Liver (tissue), 3 donors: ENCODE data around the gene OR6B1.

Experiments
- FOXA1 ChIP-seq: IDR thresholded peaks from 2 replicates; pipeline ENCODE4 v1.6.1; 2016; ENCODE audit warnings: antibody characterized with exemption
- FOXA2 ChIP-seq: IDR thresholded peaks from 2 replicates; pipeline ENCODE4 v1.6.1; 2016; ENCODE audit warnings: antibody characterized with exemption
- GABPA ChIP-seq, 2 donors: IDR thresholded peaks in 1 of 2; conservative IDR thresholded peaks in 1 of 2; 2 replicates each; pipeline ENCODE4 v1.6.1; 2016; ENCODE audit warnings: antibody characterized with exemption in 2 of 2, mild to moderate bottlenecking in 1 of 2, moderate library complexity in 1 of 2
- JUND ChIP-seq, 2 donors: IDR thresholded peaks; 2 replicates each; pipeline ENCODE4 v1.6.1; 2016; ENCODE audit warnings: antibody characterized with exemption in 2 of 2
- NR2F2 ChIP-seq: IDR thresholded peaks from 2 replicates; pipeline ENCODE4 v1.6.1; 2016; ENCODE audit warnings: antibody characterized with exemption
- RAD21 ChIP-seq, 2 donors: IDR thresholded peaks; 2 replicates each; pipeline ENCODE4 v1.6.1; 2016; ENCODE audit warnings: antibody characterized with exemption in 2 of 2, mild to moderate bottlenecking in 2 of 2
- SP1 ChIP-seq: IDR thresholded peaks from 2 replicates; pipeline ENCODE4 v1.6.1; 2018; ENCODE audit warnings: antibody characterized with exemption, mild to moderate bottlenecking
- TAF1 ChIP-seq: conservative IDR thresholded peaks from 2 replicates; pipeline ENCODE4 v1.6.1; 2016; ENCODE audit warnings: antibody characterized with exemption, mild to moderate bottlenecking
- YY1 ChIP-seq: IDR thresholded peaks from 2 replicates; pipeline ENCODE4 v1.6.1; 2016; ENCODE audit warnings: antibody characterized with exemption, mild to moderate bottlenecking
- TF ChIP-seq, protein P1 (sequence below): IDR thresholded peaks from 2 replicates; pipeline ENCODE4 v1.6.1; 2016; ENCODE audit warnings: antibody characterized with exemption
- TF ChIP-seq, protein P2 (sequence below): fragments of 150-350 bp; IDR thresholded peaks from 2 replicates; pipeline ENCODE4 v1.5.1; 2017; ENCODE audit warnings: improper control_type of control experiment, low read depth, low read length; ENCODE audit not compliant: missing input control
- TF ChIP-seq, protein P3 (sequence below): IDR thresholded peaks from 2 replicates; pipeline ENCODE4 v1.6.1; 2016; ENCODE audit warnings: antibody characterized with exemption
- TF ChIP-seq, protein P4 (sequence below): IDR thresholded peaks from 2 replicates; pipeline ENCODE4 v1.6.1; 2016; ENCODE audit warnings: antibody characterized with exemption
- TF ChIP-seq, protein P5 (sequence below): IDR thresholded peaks from 2 replicates; pipeline ENCODE4 v1.6.1; 2016; ENCODE audit warnings: antibody characterized with exemption, mild to moderate bottlenecking
- donor health status: healthy.
- donor health status: healthy.

DNA sequence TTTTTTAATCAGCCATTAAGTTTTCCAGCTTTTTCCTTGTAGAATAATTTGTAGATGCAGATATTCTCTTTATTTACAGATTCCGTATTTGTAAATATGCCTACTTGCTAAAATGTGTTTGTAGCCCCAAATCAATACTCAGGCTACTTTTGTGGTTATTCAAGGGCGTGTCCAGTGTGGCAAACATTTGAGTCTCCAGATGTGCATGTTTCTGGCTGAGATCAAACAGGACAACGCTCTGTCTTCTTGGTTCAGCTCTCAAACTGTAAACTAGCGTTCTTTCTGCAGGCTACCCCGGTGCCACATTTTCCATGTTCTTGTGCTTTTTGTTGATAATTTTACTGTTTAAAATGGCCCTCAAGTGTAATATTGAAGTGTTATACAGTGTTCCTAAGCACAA lies 32.4 kb downstream of the OR6B1 start:
- TF ChIP-seq, protein P1, sequence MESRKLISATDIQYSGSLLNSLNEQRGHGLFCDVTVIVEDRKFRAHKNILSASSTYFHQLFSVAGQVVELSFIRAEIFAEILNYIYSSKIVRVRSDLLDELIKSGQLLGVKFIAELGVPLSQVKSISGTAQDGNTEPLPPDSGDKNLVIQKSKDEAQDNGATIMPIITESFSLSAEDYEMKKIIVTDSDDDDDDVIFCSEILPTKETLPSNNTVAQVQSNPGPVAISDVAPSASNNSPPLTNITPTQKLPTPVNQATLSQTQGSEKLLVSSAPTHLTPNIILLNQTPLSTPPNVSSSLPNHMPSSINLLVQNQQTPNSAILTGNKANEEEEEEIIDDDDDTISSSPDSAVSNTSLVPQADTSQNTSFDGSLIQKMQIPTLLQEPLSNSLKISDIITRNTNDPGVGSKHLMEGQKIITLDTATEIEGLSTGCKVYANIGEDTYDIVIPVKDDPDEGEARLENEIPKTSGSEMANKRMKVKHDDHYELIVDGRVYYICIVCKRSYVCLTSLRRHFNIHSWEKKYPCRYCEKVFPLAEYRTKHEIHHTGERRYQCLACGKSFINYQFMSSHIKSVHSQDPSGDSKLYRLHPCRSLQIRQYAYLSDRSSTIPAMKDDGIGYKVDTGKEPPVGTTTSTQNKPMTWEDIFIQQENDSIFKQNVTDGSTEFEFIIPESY: no peak
- TF ChIP-seq, protein P2, sequence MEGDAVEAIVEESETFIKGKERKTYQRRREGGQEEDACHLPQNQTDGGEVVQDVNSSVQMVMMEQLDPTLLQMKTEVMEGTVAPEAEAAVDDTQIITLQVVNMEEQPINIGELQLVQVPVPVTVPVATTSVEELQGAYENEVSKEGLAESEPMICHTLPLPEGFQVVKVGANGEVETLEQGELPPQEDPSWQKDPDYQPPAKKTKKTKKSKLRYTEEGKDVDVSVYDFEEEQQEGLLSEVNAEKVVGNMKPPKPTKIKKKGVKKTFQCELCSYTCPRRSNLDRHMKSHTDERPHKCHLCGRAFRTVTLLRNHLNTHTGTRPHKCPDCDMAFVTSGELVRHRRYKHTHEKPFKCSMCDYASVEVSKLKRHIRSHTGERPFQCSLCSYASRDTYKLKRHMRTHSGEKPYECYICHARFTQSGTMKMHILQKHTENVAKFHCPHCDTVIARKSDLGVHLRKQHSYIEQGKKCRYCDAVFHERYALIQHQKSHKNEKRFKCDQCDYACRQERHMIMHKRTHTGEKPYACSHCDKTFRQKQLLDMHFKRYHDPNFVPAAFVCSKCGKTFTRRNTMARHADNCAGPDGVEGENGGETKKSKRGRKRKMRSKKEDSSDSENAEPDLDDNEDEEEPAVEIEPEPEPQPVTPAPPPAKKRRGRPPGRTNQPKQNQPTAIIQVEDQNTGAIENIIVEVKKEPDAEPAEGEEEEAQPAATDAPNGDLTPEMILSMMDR: no peak
- no peak for TF ChIP-seq GABPA (IDR thresholded peaks at IDR 0.05 in 1 of 2, conservative IDR thresholded peaks at IDR 0.05 in 1 of 2)
- TF ChIP-seq, protein P3, sequence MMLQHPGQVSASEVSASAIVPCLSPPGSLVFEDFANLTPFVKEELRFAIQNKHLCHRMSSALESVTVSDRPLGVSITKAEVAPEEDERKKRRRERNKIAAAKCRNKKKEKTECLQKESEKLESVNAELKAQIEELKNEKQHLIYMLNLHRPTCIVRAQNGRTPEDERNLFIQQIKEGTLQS: no peak
- TF ChIP-seq TAF1: no peak
- TF ChIP-seq, protein P4, sequence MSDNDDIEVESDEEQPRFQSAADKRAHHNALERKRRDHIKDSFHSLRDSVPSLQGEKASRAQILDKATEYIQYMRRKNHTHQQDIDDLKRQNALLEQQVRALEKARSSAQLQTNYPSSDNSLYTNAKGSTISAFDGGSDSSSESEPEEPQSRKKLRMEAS: no peak
- no peak for TF ChIP-seq YY1
- no peak for TF ChIP-seq NR2F2
- TF ChIP-seq FOXA1: no peak
- no peak for TF ChIP-seq RAD21 (IDR thresholded peaks at IDR 0.05)
- TF ChIP-seq JUND (IDR thresholded peaks at IDR 0.05): no peak
- TF ChIP-seq, protein P5, sequence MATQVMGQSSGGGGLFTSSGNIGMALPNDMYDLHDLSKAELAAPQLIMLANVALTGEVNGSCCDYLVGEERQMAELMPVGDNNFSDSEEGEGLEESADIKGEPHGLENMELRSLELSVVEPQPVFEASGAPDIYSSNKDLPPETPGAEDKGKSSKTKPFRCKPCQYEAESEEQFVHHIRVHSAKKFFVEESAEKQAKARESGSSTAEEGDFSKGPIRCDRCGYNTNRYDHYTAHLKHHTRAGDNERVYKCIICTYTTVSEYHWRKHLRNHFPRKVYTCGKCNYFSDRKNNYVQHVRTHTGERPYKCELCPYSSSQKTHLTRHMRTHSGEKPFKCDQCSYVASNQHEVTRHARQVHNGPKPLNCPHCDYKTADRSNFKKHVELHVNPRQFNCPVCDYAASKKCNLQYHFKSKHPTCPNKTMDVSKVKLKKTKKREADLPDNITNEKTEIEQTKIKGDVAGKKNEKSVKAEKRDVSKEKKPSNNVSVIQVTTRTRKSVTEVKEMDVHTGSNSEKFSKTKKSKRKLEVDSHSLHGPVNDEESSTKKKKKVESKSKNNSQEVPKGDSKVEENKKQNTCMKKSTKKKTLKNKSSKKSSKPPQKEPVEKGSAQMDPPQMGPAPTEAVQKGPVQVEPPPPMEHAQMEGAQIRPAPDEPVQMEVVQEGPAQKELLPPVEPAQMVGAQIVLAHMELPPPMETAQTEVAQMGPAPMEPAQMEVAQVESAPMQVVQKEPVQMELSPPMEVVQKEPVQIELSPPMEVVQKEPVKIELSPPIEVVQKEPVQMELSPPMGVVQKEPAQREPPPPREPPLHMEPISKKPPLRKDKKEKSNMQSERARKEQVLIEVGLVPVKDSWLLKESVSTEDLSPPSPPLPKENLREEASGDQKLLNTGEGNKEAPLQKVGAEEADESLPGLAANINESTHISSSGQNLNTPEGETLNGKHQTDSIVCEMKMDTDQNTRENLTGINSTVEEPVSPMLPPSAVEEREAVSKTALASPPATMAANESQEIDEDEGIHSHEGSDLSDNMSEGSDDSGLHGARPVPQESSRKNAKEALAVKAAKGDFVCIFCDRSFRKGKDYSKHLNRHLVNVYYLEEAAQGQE: no peak
- TF ChIP-seq SP1: no peak
- TF ChIP-seq FOXA2: no peak
